H9 (cell line): ENCODE data around the gene RBM19. TPM values are rescaled to one million over a fixed set of nuclear protein-coding genes. Genes with fewer than 3 reads are reported as not detected.

Experiments
- DNase-seq: peaks from one replicate; pipeline ENCODE4 v3.0.0-alpha.2; 2017
- H2AFZ ChIP-seq: one replicate; pipeline ENCODE4 v1.6.1; 2013; ENCODE audit warnings: mild to moderate bottlenecking, low read length, control low read depth, moderate library complexity
- H2AK5ac ChIP-seq: 2 replicates; pipeline ENCODE4 v1.6.1; 2013; ENCODE audit warnings: low read length, control low read depth, mixed read lengths; ENCODE audit not compliant: insufficient read length
- H2BK120ac ChIP-seq: one replicate; pipeline ENCODE4 v1.6.1; 2013; ENCODE audit warnings: low read depth, mild to moderate bottlenecking, low read length, control low read depth, inconsistent platforms; ENCODE audit not compliant: poor library complexity, severe bottlenecking
- H2BK12ac ChIP-seq: 2 replicates; pipeline ENCODE4 v1.6.1; 2013; ENCODE audit warnings: low read length, control low read depth, mixed read lengths, low read depth; ENCODE audit not compliant: insufficient read length
- H2BK15ac ChIP-seq: 2 replicates; pipeline ENCODE4 v1.6.1; 2013; ENCODE audit warnings: low read depth, low read length, control low read depth
- H2BK20ac ChIP-seq: one replicate; pipeline ENCODE4 v1.6.1; 2013; ENCODE audit warnings: low read depth, mild to moderate bottlenecking, low read length, control low read depth, inconsistent platforms; ENCODE audit not compliant: poor library complexity, severe bottlenecking
- H2BK5ac ChIP-seq: 2 replicates; pipeline ENCODE4 v1.6.1; 2013; ENCODE audit warnings: low read length, control low read depth, mixed read lengths; ENCODE audit not compliant: insufficient read length
- H3K14ac ChIP-seq: 2 replicates; pipeline ENCODE4 v1.6.1; 2013; ENCODE audit warnings: low read length, control low read depth; ENCODE audit not compliant: insufficient read depth
- H3K18ac ChIP-seq: 2 replicates; pipeline ENCODE4 v1.6.1; 2013; ENCODE audit warnings: low read depth, mild to moderate bottlenecking, mixed read lengths, low read length, control low read depth; ENCODE audit not compliant: insufficient read length
- H3K23ac ChIP-seq: 2 replicates; pipeline ENCODE4 v1.6.1; 2013; ENCODE audit warnings: low read length, control low read depth, mixed read lengths, low read depth; ENCODE audit not compliant: insufficient read length
- H3K23me2 ChIP-seq: 2 replicates; pipeline ENCODE4 v1.6.1; 2013; ENCODE audit warnings: low read depth, mild to moderate bottlenecking, mixed read lengths, low read length, control low read depth; ENCODE audit not compliant: insufficient read length, poor library complexity, severe bottlenecking
- H3K27ac ChIP-seq: 2 replicates; pipeline ENCODE4 v1.5.1; 2013; ENCODE audit warnings: low read length, control low read depth, mixed read lengths, low read depth; ENCODE audit not compliant: insufficient read length
- H3K27me3 ChIP-seq: 2 replicates; pipeline ENCODE4 v1.6.1; 2013; ENCODE audit warnings: low read length, control low read depth, inconsistent platforms; ENCODE audit not compliant: insufficient read depth
- H3K4ac ChIP-seq: 2 replicates; pipeline ENCODE4 v1.6.1; 2013; ENCODE audit warnings: low read depth, mild to moderate bottlenecking, control low read depth, inconsistent platforms, low read length, moderate library complexity
- H3K4me1 ChIP-seq: 2 replicates; pipeline ENCODE4 v1.6.1; 2013; ENCODE audit warnings: low read length, control low read depth, inconsistent platforms; ENCODE audit not compliant: insufficient read depth
- H3K4me2 ChIP-seq: 2 replicates; pipeline ENCODE4 v1.6.1; 2013; ENCODE audit warnings: low read length, control low read depth, mixed read lengths; ENCODE audit not compliant: insufficient read length, insufficient read depth
- H3K56ac ChIP-seq: 2 replicates; pipeline ENCODE4 v1.6.1; 2013; ENCODE audit warnings: low read depth, mild to moderate bottlenecking, mixed read lengths, low read length, control low read depth; ENCODE audit not compliant: insufficient read length
- H3K79me1 ChIP-seq: 2 replicates; pipeline ENCODE4 v1.6.1; 2013; ENCODE audit warnings: low read depth, mild to moderate bottlenecking, moderate library complexity, low read length, control low read depth, inconsistent platforms; ENCODE audit not compliant: insufficient read depth, poor library complexity, severe bottlenecking
- H3K79me2 ChIP-seq: 2 replicates; pipeline ENCODE4 v1.6.1; 2013; ENCODE audit warnings: low read length, control low read depth, inconsistent platforms; ENCODE audit not compliant: insufficient read depth
- H3K9ac ChIP-seq: 2 replicates; pipeline ENCODE4 v1.6.1; 2013; ENCODE audit warnings: low read length, control low read depth, mixed read lengths; ENCODE audit not compliant: insufficient read length; ENCODE audit errors: extremely low read depth
- H3K9me3 ChIP-seq: one replicate; pipeline ENCODE4 v1.6.1; 2013; ENCODE audit warnings: low read depth, low read length, inconsistent platforms; ENCODE audit not compliant: control insufficient read depth
- H3T11ph ChIP-seq: one replicate; pipeline ENCODE4 v1.6.1; 2013; ENCODE audit warnings: mild to moderate bottlenecking, low read length, control low read depth, inconsistent platforms
- H4K20me1 ChIP-seq: one replicate; pipeline ENCODE4 v1.6.1; 2013; ENCODE audit not compliant: control insufficient read depth, insufficient read length, insufficient read depth
- H4K5ac ChIP-seq: 2 replicates; pipeline ENCODE4 v1.6.1; 2013; ENCODE audit warnings: low read depth, mild to moderate bottlenecking, mixed read lengths, low read length, control low read depth; ENCODE audit not compliant: insufficient read length
- H4K8ac ChIP-seq: replicated peaks from 2 replicates; pipeline ENCODE4 v1.6.1; 2013; ENCODE audit warnings: low read length, control low read depth, mixed read lengths, low read depth; ENCODE audit not compliant: insufficient read length
- H4K91ac ChIP-seq: 2 replicates; pipeline ENCODE4 v1.6.1; 2013; ENCODE audit warnings: low read depth, mild to moderate bottlenecking, moderate library complexity, mixed read lengths, low read length, control low read depth; ENCODE audit not compliant: insufficient read length
- H3K27ac Mint-ChIP-seq, 3 experiments: 2 replicates in 2 of 3; 3 replicates in 1 of 3; pipeline ENCODE4 v1.8.0; 2020 to 2021; ENCODE audit warnings: mixed read lengths in 3 of 3, mild to moderate bottlenecking in 1 of 3, moderate library complexity in 1 of 3
- H3K27me3 Mint-ChIP-seq: 2 replicates; pipeline ENCODE4 v1.8.0; 2021; ENCODE audit warnings: low read depth, mild to moderate bottlenecking, moderate library complexity, mixed read lengths
- H3K36me3 Mint-ChIP-seq, 3 experiments: 2 replicates in 2 of 3; 3 replicates in 1 of 3; pipeline ENCODE4 v1.8.0; 2020 to 2021; ENCODE audit warnings: low read depth in 3 of 3, mixed read lengths in 3 of 3; ENCODE audit not compliant: insufficient read depth in 1 of 3
- H3K4me1 Mint-ChIP-seq, 2 experiments: 2 replicates each; pipeline ENCODE4 v1.8.0; 2020; ENCODE audit warnings: mixed read lengths in 2 of 2
- H3K4me3 Mint-ChIP-seq, 2 experiments: 2 replicates in 1 of 2; 3 replicates in 1 of 2; pipeline ENCODE4 v1.8.0; 2020 to 2021; ENCODE audit warnings: mild to moderate bottlenecking in 2 of 2, mixed read lengths in 2 of 2, moderate library complexity in 1 of 2
- H3K9me3 Mint-ChIP-seq, 2 experiments: 2 replicates in 1 of 2; 3 replicates in 1 of 2; pipeline ENCODE4 v1.8.0; 2020; ENCODE audit warnings: mild to moderate bottlenecking in 2 of 2, mixed read lengths in 2 of 2, moderate library complexity in 1 of 2
- CTCF ChIP-seq: fragments of 200-600 bp; sonication (generic); conservative IDR thresholded peaks from 3 replicates; pipeline ENCODE4 v1.8.0; 2021; ENCODE audit warnings: antibody characterized with exemption, mild to moderate bottlenecking
- WGBS: extraction: QIAGEN DNeasy Blood & Tissue Kit; methylation state at CpG from one replicate; pipeline ENCODE4 v1.1.7; 2013; ENCODE audit warnings: missing lambda C conversion rate, low lambda C conversion rate, mixed read lengths; ENCODE audit not compliant: insufficient read length; ENCODE audit errors: extremely low coverage; 5-methylcytosine and 5-hydroxymethylcytosine counted together
- total RNA-seq: library from RNA; stranded (reverse); gene quantifications from 2 replicates; pipeline ENCODE4 v1.2.1, GENCODE V29; 2021

Gene RBM19
- total RNA-seq, 1 experiment from 2014 or later, result 32.2 TPM

- H3K4ac ChIP-seq, result no peak overlapping the region
- no peaks in the 10 kb centered on the region for H3K4me1 ChIP-seq
- H3K23me2 ChIP-seq, result no peaks in the 10 kb centered on the region
- H3K79me1 ChIP-seq, result no peaks in the 10 kb centered on the region
- no peak overlapping the region for H4K91ac ChIP-seq
- H3K4me3 Mint-ChIP-seq, result no peak overlapping the region
- no peak overlapping the region for H2AFZ ChIP-seq
- H3K9me3 ChIP-seq, result no peaks in the 10 kb centered on the region
- H2BK12ac ChIP-seq, result no peak overlapping the region
- no CpG with 5 or more reads among the region's 8 CpGs for WGBS
- no peak overlapping the region for H3K56ac ChIP-seq
- no peak for DNase-seq
- no peak overlapping the region; the same call in 1 of the 2 replicates for H3K14ac ChIP-seq
- no peak for TF ChIP-seq CTCF
- H3K27ac Mint-ChIP-seq, result no peak overlapping the region
- no peak overlapping the region for H3K9ac ChIP-seq
- no peak overlapping the region for H3T11ph ChIP-seq
- H3K27ac ChIP-seq, result no peak overlapping the region
- H3K9me3 Mint-ChIP-seq, result peaks cover 0 to 2% of the 10 kb centered on the region in 2 experiments; a peak in 2 of 5 replicates
- no peak overlapping the region for H3K4me2 ChIP-seq
- no peak overlapping the region for H2BK120ac ChIP-seq
- no peak overlapping the region for H2BK20ac ChIP-seq
- H2BK15ac ChIP-seq, result no peak overlapping the region
- H4K8ac ChIP-seq, result no peak overlapping the region
- no peaks in the 10 kb centered on the region for H3K27me3 ChIP-seq
- no peak overlapping the region for H2BK5ac ChIP-seq
- H2AK5ac ChIP-seq, result no peak overlapping the region
- no peak overlapping the region for H3K23ac ChIP-seq
- H4K20me1 ChIP-seq, result no peaks in the 10 kb centered on the region
- peaks cover 12 to 23% (median 19%) of the 10 kb centered on the region in 3 experiments; a peak in 6 of 7 replicates for H3K36me3 Mint-ChIP-seq
- no peak overlapping the region for H3K18ac ChIP-seq
- no peak overlapping the region for H4K5ac ChIP-seq
- H3K27me3 Mint-ChIP-seq, result no peaks in the 10 kb centered on the region
- peaks cover 9 to 16% of the 10 kb centered on the region in 2 experiments for H3K4me1 Mint-ChIP-seq
- H3K79me2 ChIP-seq, result no peaks in the 10 kb centered on the region
These were observed 92.4 kb downstream of the RBM19 start for GRCh38 chr12:113873740-113874139.
